NCI-H1436 (cell line): Measurements from ENCODE around the gene PRR30.
A peak's percentile ranks its signal among the peaks of the same experiment; 100 is the strongest.
"Not testable (repeated sequence)": the region's sequence is repeated elsewhere in the genome, so short reads cannot be mapped to it uniquely, and the experiment has no call there.

ENCODE experiments used
- DNase-seq: peaks from one replicate; lab custom pipeline; 2025; lab: John Stamatoyannopoulos, UW

The PRR30 gene

GRCh38 chr2:27139310-27139709, at the start of gene PRR30:
Gene PRR30, minus strand, starts transcription at chr2:27139410. Its CDS starts 1,081 bp downstream, at chr2:27138329.
- DNase-seq, result no peak

GRCh38 chr2:27186613-27187345, 47.6 kb upstream of the PRR30 start:
- no peak for DNase-seq

GRCh38 chr2:27185331-27186026, 46.3 kb upstream of the PRR30 start:
- DNase-seq, result no peak

GRCh38 chr2:27184115-27184514, 44.9 kb upstream of the PRR30 start:
- no peak for DNase-seq

GRCh38 chr2:27182346-27182745, 43.1 kb upstream of the PRR30 start:
- DNase-seq, result no peak

GRCh38 chr2:27179344-27180000, 40.3 kb upstream of the PRR30 start:
- no peak for DNase-seq

GRCh38 chr2:27178469-27178868, 39.3 kb upstream of the PRR30 start:
- DNase-seq, result no peak

- no peak for DNase-seq
These were observed 38.5 kb upstream of the PRR30 start for GRCh38 chr2:27177441-27178351.

- not testable (repeated sequence) for DNase-seq
These were observed 36.6 kb upstream of the PRR30 start for GRCh38 chr2:27175781-27176180.

GRCh38 chr2:27175330-27175729, 36.1 kb upstream of the PRR30 start:
- DNase-seq, result no peak

GRCh38 chr2:27174638-27175037, 35.4 kb upstream of the PRR30 start:
- no peak for DNase-seq

- peak; percentile 4 for DNase-seq
These were observed 32.2 kb upstream of the PRR30 start for GRCh38 chr2:27171351-27171848.

- DNase-seq, result no peak
These were observed 31.5 kb upstream of the PRR30 start for GRCh38 chr2:27170581-27171337.

GRCh38 chr2:27164960-27165763, 26.0 kb upstream of the PRR30 start:
- no peak for DNase-seq

GRCh38 chr2:27162151-27163121, 23.2 kb upstream of the PRR30 start:
- no peak for DNase-seq

- no peak for DNase-seq
These were observed 21.0 kb upstream of the PRR30 start for GRCh38 chr2:27160191-27160590.

- no peak for DNase-seq
These were observed 20.1 kb upstream of the PRR30 start for GRCh38 chr2:27159271-27159670.

- DNase-seq, result no peak
These were observed 19.3 kb upstream of the PRR30 start for GRCh38 chr2:27158468-27158867.

GRCh38 chr2:27155069-27155520, 15.9 kb upstream of the PRR30 start:
- no peak for DNase-seq
